NOMO-1 treated with dmso at 0.1 percent for 144 hours (cell line): Measurements from ENCODE around the gene BIRC3.
"Not testable (repeated sequence)": the region's sequence is repeated elsewhere in the genome, so short reads cannot be mapped to it uniquely, and the experiment has no call there.

Experiments used
- DNase-seq: peaks from one replicate; lab custom pipeline; 2025; ENCODE audit not compliant: unreplicated experiment; lab: John Stamatoyannopoulos, UW

The BIRC3 gene

GRCh38 chr11:102323542-102324251, 6.4 kb downstream of the BIRC3 start:
- no peak for DNase-seq

GRCh38 chr11:102325088-102325487, 7.8 kb downstream of the BIRC3 start:
- DNase-seq, result no peak

GRCh38 chr11:102328748-102329147, 11.5 kb downstream of the BIRC3 start:
- DNase-seq, result no peak

- no peak for DNase-seq
These were observed 12.9 kb downstream of the BIRC3 start for GRCh38 chr11:102330231-102330630.

GRCh38 chr11:102331341-102331740, 14.1 kb downstream of the BIRC3 start:
- DNase-seq, result no peak

GRCh38 chr11:102332611-102332994, 15.3 kb downstream of the BIRC3 start:
- DNase-seq, result no peak

GRCh38 chr11:102338479-102339010, 21.3 kb downstream of the BIRC3 start:
- DNase-seq, result no peak

- not testable (repeated sequence) for DNase-seq
These were observed 24.0 kb downstream of the BIRC3 start for GRCh38 chr11:102341311-102341710.

- DNase-seq, result peak; percentile 30
These were observed 24.6 kb downstream of the BIRC3 start for GRCh38 chr11:102341844-102342318.

GRCh38 chr11:102343809-102344208, 26.5 kb downstream of the BIRC3 start:
- no peak for DNase-seq

- no peak for DNase-seq
These were observed 28.6 kb downstream of the BIRC3 start for GRCh38 chr11:102345904-102346303.

- no peak for DNase-seq
These were observed 29.1 kb downstream of the BIRC3 start for GRCh38 chr11:102346456-102346747.

GRCh38 chr11:102346748-102347461, 29.6 kb downstream of the BIRC3 start, which contains the start of gene BIRC2:
Gene BIRC2, plus strand, starts transcription at chr11:102347214. Its CDS starts 2,641 bp downstream, at chr11:102349855.
- DNase-seq, result peak; percentile 83

GRCh38 chr11:102347462-102348370, 30.4 kb downstream of the BIRC3 start:
- no peak for DNase-seq

- no peak for DNase-seq
These were observed 39.8 kb downstream of the BIRC3 start for GRCh38 chr11:102357116-102357515.

GRCh38 chr11:102359372-102359771, 42.1 kb downstream of the BIRC3 start:
- DNase-seq, result no peak

GRCh38 chr11:102360681-102361080, 43.4 kb downstream of the BIRC3 start:
- no peak for DNase-seq

- DNase-seq, result no peak
These were observed 44.1 kb downstream of the BIRC3 start for GRCh38 chr11:102361086-102362031.

GRCh38 chr11:102364991-102365390, 47.7 kb downstream of the BIRC3 start:
- no peak for DNase-seq

- no peak for DNase-seq
These were observed 50.1 kb downstream of the BIRC3 start for GRCh38 chr11:102367364-102367763.
